Stimulated activated CD4-positive, alpha-beta T cell treated with anti-CD3 and anti-CD28 coated beads, Interleukin-1b, Interleukin-23, amount 100 ng/mL, for 24 hours (primary cell): ENCODE results near the gene EGFLAM.

Source experiments
- DNase-seq, 4 experiments: peaks; one replicate each; pipeline ENCODE4 v3.0.0-alpha.2; 2020; ENCODE audit warnings: low read depth in 4 of 4, low spot score in 1 of 4

Gene EGFLAM

GRCh38 chr5:38445374-38446028 is 187.1 kb downstream of the EGFLAM start:
- DNase-seq = no peak

- DNase-seq = no peak
These were observed 187.7 kb downstream of the EGFLAM start for GRCh38 chr5:38446029-38446522.

GRCh38 chr5:38447056-38447455 is 188.7 kb downstream of the EGFLAM start:
- DNase-seq = no peak

GRCh38 chr5:38447786-38448185 is 189.4 kb downstream of the EGFLAM start:
- DNase-seq = no peak

- DNase-seq = no peak
These were observed 190.4 kb downstream of the EGFLAM start for GRCh38 chr5:38448568-38449350.

GRCh38 chr5:38450627-38451026 is 192.3 kb downstream of the EGFLAM start:
- DNase-seq = no peak

GRCh38 chr5:38451074-38451725 is 192.8 kb downstream of the EGFLAM start:
- DNase-seq = no peak

GRCh38 chr5:38452201-38452600 is 193.8 kb downstream of the EGFLAM start:
- DNase-seq = no peak

GRCh38 chr5:38453506-38453905 is 195.1 kb downstream of the EGFLAM start:
- peak in 1 of 4 experiments; percentile 15 for DNase-seq

GRCh38 chr5:38453921-38454320 is 195.6 kb downstream of the EGFLAM start:
- DNase-seq = no peak

- no peak for DNase-seq
These were observed 197.5 kb downstream of the EGFLAM start for GRCh38 chr5:38455796-38456330.

- DNase-seq = no peak
These were observed 198.5 kb downstream of the EGFLAM start for GRCh38 chr5:38456657-38457399.

- DNase-seq = no peak
These were observed 199.8 kb downstream of the EGFLAM start for GRCh38 chr5:38458174-38458573.

- DNase-seq = no peak
These were observed 204.7 kb downstream of the EGFLAM start for GRCh38 chr5:38462976-38463633.

GRCh38 chr5:38463634-38464521 is 205.5 kb downstream of the EGFLAM start:
- DNase-seq = no peak

- no peak for DNase-seq
These were observed 206.7 kb downstream of the EGFLAM start for GRCh38 chr5:38465061-38465460.

- no peak for DNase-seq
These were observed 207.5 kb downstream of the EGFLAM start for GRCh38 chr5:38465702-38466423.

GRCh38 chr5:38466424-38467189 is 208.2 kb downstream of the EGFLAM start:
- no peak for DNase-seq
